Measurements from ENCODE around the gene GRIK1.

DNA sequence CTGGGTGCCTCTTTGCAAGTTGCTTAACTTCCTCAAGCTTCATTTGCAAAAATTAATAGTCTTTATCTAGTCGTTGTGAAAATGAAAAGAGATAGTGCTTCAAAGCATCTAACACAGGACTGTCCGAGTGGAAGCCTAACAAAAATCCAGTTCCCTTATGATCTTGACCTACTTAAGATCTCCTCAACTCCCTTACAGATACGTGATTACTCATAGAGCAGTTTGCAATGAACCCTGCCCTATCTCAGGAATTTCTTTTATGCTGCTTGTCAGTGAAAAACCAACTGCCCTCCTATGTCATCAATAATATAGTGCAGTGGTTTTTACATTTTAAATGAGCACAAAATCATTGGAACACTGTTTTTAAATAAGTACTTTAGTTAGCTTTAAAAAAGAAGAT is 326.8 kb downstream of the GRIK1 start:
- TF ChIP-seq EZH2 (IDR thresholded peaks at IDR 0.05; ENCODE audit: borderline replicate concordance, insufficient read depth, low read length, poor library complexity, severe bottlenecking) (no peak), POLR2AphosphoS5 (IDR thresholded peaks at IDR 0.05) (no peak)
- TF ChIP-seq, protein P1, sequence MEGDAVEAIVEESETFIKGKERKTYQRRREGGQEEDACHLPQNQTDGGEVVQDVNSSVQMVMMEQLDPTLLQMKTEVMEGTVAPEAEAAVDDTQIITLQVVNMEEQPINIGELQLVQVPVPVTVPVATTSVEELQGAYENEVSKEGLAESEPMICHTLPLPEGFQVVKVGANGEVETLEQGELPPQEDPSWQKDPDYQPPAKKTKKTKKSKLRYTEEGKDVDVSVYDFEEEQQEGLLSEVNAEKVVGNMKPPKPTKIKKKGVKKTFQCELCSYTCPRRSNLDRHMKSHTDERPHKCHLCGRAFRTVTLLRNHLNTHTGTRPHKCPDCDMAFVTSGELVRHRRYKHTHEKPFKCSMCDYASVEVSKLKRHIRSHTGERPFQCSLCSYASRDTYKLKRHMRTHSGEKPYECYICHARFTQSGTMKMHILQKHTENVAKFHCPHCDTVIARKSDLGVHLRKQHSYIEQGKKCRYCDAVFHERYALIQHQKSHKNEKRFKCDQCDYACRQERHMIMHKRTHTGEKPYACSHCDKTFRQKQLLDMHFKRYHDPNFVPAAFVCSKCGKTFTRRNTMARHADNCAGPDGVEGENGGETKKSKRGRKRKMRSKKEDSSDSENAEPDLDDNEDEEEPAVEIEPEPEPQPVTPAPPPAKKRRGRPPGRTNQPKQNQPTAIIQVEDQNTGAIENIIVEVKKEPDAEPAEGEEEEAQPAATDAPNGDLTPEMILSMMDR (IDR thresholded peaks at IDR 0.05; ENCODE audit: poor library complexity, severe bottlenecking) = no peak
- TF ChIP-seq, protein P2, sequence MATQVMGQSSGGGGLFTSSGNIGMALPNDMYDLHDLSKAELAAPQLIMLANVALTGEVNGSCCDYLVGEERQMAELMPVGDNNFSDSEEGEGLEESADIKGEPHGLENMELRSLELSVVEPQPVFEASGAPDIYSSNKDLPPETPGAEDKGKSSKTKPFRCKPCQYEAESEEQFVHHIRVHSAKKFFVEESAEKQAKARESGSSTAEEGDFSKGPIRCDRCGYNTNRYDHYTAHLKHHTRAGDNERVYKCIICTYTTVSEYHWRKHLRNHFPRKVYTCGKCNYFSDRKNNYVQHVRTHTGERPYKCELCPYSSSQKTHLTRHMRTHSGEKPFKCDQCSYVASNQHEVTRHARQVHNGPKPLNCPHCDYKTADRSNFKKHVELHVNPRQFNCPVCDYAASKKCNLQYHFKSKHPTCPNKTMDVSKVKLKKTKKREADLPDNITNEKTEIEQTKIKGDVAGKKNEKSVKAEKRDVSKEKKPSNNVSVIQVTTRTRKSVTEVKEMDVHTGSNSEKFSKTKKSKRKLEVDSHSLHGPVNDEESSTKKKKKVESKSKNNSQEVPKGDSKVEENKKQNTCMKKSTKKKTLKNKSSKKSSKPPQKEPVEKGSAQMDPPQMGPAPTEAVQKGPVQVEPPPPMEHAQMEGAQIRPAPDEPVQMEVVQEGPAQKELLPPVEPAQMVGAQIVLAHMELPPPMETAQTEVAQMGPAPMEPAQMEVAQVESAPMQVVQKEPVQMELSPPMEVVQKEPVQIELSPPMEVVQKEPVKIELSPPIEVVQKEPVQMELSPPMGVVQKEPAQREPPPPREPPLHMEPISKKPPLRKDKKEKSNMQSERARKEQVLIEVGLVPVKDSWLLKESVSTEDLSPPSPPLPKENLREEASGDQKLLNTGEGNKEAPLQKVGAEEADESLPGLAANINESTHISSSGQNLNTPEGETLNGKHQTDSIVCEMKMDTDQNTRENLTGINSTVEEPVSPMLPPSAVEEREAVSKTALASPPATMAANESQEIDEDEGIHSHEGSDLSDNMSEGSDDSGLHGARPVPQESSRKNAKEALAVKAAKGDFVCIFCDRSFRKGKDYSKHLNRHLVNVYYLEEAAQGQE (IDR thresholded peaks at IDR 0.05; ENCODE audit: borderline replicate concordance) = no peak
